ENCODE measurements around the gene CLEC3B.
"Not testable (repeated sequence)": the region's sequence is repeated elsewhere in the genome, so short reads cannot be mapped to it uniquely, and the experiment has no call there.

Gene CLEC3B

GRCh38 chr3:45026038-45026437, at the start of gene CLEC3B:
CLEC3B (plus strand) TSS chr3:45026303; CDS start chr3:45026363, 60 bp downstream.
- TF ChIP-seq CTCF (conservative IDR thresholded peaks at IDR 0.05) (no peak), ZFX (IDR thresholded peaks at IDR 0.05) (no peak)

GRCh38 chr3:44981220-44981619, 44.9 kb upstream of the CLEC3B start:
- no peak for TF ChIP-seq CTCF (conservative IDR thresholded peaks at IDR 0.05)
- no peak for TF ChIP-seq ZFX (IDR thresholded peaks at IDR 0.05)
- 0 out of 2 replicates have a peak overlapping the region, but pooled peaks have one; percentile 43 for H3K27ac ChIP-seq

More at GRCh38 chr3:45026038-45026437, at the start of gene CLEC3B:
- H3K27ac ChIP-seq, result peak within 1 kb of the TSS; percentile 25; the same call in 1 of the 2 replicates

GRCh38 chr3:44981751-44982150, 44.4 kb upstream of the CLEC3B start:
- TF ChIP-seq ZFX (IDR thresholded peaks at IDR 0.05), result no peak
- no peak for TF ChIP-seq CTCF (conservative IDR thresholded peaks at IDR 0.05)
- H3K27ac ChIP-seq, result peak overlapping the region; percentile 43

GRCh38 chr3:44982817-44983216, 43.3 kb upstream of the CLEC3B start:
- peak overlapping the region; percentile 43 for H3K27ac ChIP-seq
- TF ChIP-seq ZFX (IDR thresholded peaks at IDR 0.05) (no peak), CTCF (conservative IDR thresholded peaks at IDR 0.05) (no peak)

GRCh38 chr3:44983484-44983941, 42.6 kb upstream of the CLEC3B start:
- TF ChIP-seq CTCF (conservative IDR thresholded peaks at IDR 0.05), result no peak
- no peak for TF ChIP-seq ZFX (IDR thresholded peaks at IDR 0.05)
- peak overlapping the region; percentile 43; the same call in 1 of the 2 replicates for H3K27ac ChIP-seq

- TF ChIP-seq CTCF (conservative IDR thresholded peaks at IDR 0.05) (no peak), ZFX (IDR thresholded peaks at IDR 0.05) (no peak)
- H3K27ac ChIP-seq, result peak overlapping the region; percentile 51
These were observed 41.8 kb upstream of the CLEC3B start for GRCh38 chr3:44984335-44984734.

GRCh38 chr3:44986330-44986729, 39.8 kb upstream of the CLEC3B start:
- not testable (repeated sequence) for H3K27ac ChIP-seq

GRCh38 chr3:44987332-44987731, 38.8 kb upstream of the CLEC3B start:
- no peak for TF ChIP-seq CTCF (conservative IDR thresholded peaks at IDR 0.05)
- no peak for TF ChIP-seq ZFX (IDR thresholded peaks at IDR 0.05)
- H3K27ac ChIP-seq, result no peak overlapping the region

All from C4-2B (cell line).